ENCODE data around the gene ERCC1. TPM values are rescaled to one million over a fixed set of nuclear protein-coding genes. Genes with fewer than 3 reads are reported as not detected.

ERCC1 gene
- polyA plus RNA-seq, 1 of the 3 experiments (the other 2 are of a cell fraction), result 95.3 TPM

DNA sequence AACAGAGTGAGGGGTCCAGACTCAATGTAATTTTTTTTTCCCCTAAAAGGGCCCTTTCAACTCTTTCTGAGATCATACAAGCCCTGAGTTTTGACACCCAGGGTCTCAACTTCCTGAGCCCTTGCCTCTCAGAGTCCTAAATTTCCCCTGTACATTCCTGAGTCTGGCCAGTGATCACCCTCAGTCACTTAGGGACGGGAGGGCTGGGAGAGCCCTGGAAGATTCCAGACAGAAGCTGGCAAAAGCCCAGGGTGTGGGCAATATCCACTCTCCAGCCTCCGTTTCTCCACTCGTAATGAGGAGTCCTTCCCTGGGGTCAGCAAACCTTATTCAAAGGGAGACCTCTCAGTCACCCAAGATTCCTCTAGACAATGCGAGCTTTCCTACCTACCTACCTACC, 20.4 kb downstream of the ERCC1 start:
- WGBS (ENCODE audit: low lambda C conversion rate), result 88% methylated on average over 4 of the region's 4 CpGs
- Histone ChIP-seq H3K27me3 (ENCODE audit: insufficient read depth) (no peaks in the 10 kb centered on the region), H3K36me3 (replicated peaks in 1 of 2; ENCODE audit: control insufficient read depth in 1 of 2, insufficient read depth in 2 of 2, low read length in 1 of 2) (peaks cover 2 to 7% of the 10 kb centered on the region in 2 experiments), H3K4me1 (ENCODE audit: control insufficient read depth in 1 of 2, insufficient read depth in 2 of 2, low read depth in 1 of 2, low read length in 1 of 2) (peaks cover 16 to 26% of the 10 kb centered on the region in 2 experiments; a peak in 3 of 4 replicates), H3K9ac (peak overlapping the region; percentile 21; the same call in 1 of the 2 replicates), H3K4me3 (ENCODE audit: low read depth in 2 of 2, low read length in 1 of 2) (peak overlapping the region; percentile 87 to 97; a peak in 2 of 4 replicates), H3K27ac (ENCODE audit: low read depth in 2 of 2, low read length in 1 of 2) (no peak overlapping the region), H3K4me2 (peak overlapping the region; percentile 88), H3F3A (replicated peaks; ENCODE audit: insufficient read depth) (peaks cover 7% of the 10 kb centered on the region), H2AFZ (ENCODE audit: low read depth) (no peak overlapping the region), H4K20me1 (ENCODE audit: insufficient read depth) (no peaks in the 10 kb centered on the region), H3K9me3 (no peaks in the 10 kb centered on the region), H3K79me2 (ENCODE audit: insufficient read depth) (peaks cover 81% of the 10 kb centered on the region), H3K9me2 (no peaks in the 10 kb centered on the region)
- POLR2A ChIA-PET, result no interaction called here
- TF ChIP-seq MEF2A (IDR thresholded peaks at IDR 0.05; ENCODE audit: borderline replicate concordance, low read depth) (no peak), RCOR1 (IDR thresholded peaks at IDR 0.05; ENCODE audit: low read length) (no peak), ELF1 (IDR thresholded peaks at IDR 0.05) (no peak), RAD21 (IDR thresholded peaks at IDR 0.05; ENCODE audit: low read length) (no peak), POLR2AphosphoS5 (IDR thresholded peaks at IDR 0.05; ENCODE audit: low read depth, low read length) (no peak), FOXM1 (IDR thresholded peaks at IDR 0.05; ENCODE audit: low read depth) (no peak), TAF1 (IDR thresholded peaks at IDR 0.05; ENCODE audit: borderline replicate concordance, low read depth, low read length) (no peak), RXRA (IDR thresholded peaks at IDR 0.05; ENCODE audit: borderline replicate concordance, low read depth) (no peak), YY1 (IDR thresholded peaks at IDR 0.05; ENCODE audit: low read depth) (no peak), RFX5 (IDR thresholded peaks at IDR 0.05; ENCODE audit: low read length) (no peak), TCF12 (IDR thresholded peaks at IDR 0.05) (no peak), FOSL2 (IDR thresholded peaks at IDR 0.05; ENCODE audit: borderline replicate concordance, low read depth) (no peak), NRF1 (IDR thresholded peaks at IDR 0.05; ENCODE audit: low read depth, low read length) (no peak)
- TF ChIP-seq, protein P1, sequence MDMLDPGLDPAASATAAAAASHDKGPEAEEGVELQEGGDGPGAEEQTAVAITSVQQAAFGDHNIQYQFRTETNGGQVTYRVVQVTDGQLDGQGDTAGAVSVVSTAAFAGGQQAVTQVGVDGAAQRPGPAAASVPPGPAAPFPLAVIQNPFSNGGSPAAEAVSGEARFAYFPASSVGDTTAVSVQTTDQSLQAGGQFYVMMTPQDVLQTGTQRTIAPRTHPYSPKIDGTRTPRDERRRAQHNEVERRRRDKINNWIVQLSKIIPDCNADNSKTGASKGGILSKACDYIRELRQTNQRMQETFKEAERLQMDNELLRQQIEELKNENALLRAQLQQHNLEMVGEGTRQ (IDR thresholded peaks at IDR 0.05; ENCODE audit: borderline replicate concordance, low read depth, low read length), result no peak
- TF ChIP-seq, protein P2, sequence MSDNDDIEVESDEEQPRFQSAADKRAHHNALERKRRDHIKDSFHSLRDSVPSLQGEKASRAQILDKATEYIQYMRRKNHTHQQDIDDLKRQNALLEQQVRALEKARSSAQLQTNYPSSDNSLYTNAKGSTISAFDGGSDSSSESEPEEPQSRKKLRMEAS (IDR thresholded peaks at IDR 0.05; ENCODE audit: low read depth), result no peak
- CTCF ChIA-PET, result interaction anchor here (1.1 to 3.9 kb wide), 5 partner anchors 8 to 82 kb away, joined by 3 to 19 read pairs (median 4); no protein-coding TSS in a partner anchor
- DNase-seq, result no peak

DNA sequence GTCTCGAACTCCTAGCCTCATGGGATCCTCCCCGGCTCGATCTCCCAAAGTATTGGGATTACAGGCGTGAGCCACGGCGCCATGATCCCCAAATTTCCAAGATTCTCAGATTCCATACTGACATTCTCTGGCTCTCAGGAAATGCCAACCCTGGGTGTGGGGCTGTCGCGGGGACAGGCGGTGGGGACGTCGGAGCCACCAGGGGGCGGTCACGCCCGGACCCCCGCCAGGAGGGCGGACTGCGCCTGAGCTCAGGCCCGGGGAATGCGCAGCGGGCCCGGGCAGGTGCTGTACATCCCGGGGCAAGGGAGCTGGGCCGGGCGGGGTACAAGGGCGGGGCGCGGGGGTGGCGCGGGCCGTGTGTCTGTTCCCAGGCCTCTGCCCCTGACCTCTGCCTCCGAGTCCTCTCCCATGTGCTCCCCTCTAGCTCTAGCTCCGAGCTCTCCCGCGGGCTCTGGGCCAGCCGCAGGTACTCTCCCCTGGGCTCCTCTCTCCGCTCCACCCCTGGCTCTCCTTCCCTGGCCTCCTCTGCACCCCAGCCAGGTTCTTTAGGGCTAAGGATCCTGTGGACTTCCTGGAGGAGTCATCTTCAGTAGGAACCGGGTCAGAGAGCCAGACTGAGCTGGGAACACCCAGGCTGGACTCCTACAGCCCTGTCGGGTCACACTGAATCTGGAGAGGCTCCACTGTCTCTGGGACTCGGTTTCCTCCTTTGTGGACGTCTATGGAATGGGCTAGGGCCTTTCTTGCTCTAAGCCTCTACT, 21.2 kb downstream of the ERCC1 start:
- Histone ChIP-seq H2AFZ (ENCODE audit: low read depth) (no peak overlapping the region), H3K4me1 (ENCODE audit: control insufficient read depth in 1 of 2, insufficient read depth in 2 of 2, low read depth in 1 of 2, low read length in 1 of 2) (peaks cover 14 to 26% of the 10 kb centered on the region in 2 experiments; a peak in 3 of 4 replicates), H3K4me3 (ENCODE audit: low read depth in 2 of 2, low read length in 1 of 2) (no peak overlapping the region), H3F3A (replicated peaks; ENCODE audit: insufficient read depth) (peaks cover 6% of the 10 kb centered on the region), H3K9ac (no peak overlapping the region), H4K20me1 (ENCODE audit: insufficient read depth) (no peaks in the 10 kb centered on the region), H3K9me3 (no peaks in the 10 kb centered on the region), H3K27me3 (ENCODE audit: insufficient read depth) (no peaks in the 10 kb centered on the region), H3K79me2 (ENCODE audit: insufficient read depth) (peaks cover 79% of the 10 kb centered on the region), H3K36me3 (replicated peaks in 1 of 2; ENCODE audit: control insufficient read depth in 1 of 2, insufficient read depth in 2 of 2, low read length in 1 of 2) (peaks cover 0 to 7% of the 10 kb centered on the region in 2 experiments), H3K4me2 (peak overlapping the region; percentile 88), H3K27ac (ENCODE audit: low read depth in 2 of 2, low read length in 1 of 2) (no peak overlapping the region), H3K9me2 (no peaks in the 10 kb centered on the region)
- CTCF ChIA-PET, result interaction anchor here (1.3 to 3.9 kb wide), 5 partner anchors 11 to 83 kb away, joined by 3 to 18 read pairs (median 3); no protein-coding TSS in a partner anchor
- no peak for TF ChIP-seq FOXJ3 (CRISPR knock-in tag; IDR thresholded peaks at IDR 0.05)
- TF ChIP-seq, protein P3, sequence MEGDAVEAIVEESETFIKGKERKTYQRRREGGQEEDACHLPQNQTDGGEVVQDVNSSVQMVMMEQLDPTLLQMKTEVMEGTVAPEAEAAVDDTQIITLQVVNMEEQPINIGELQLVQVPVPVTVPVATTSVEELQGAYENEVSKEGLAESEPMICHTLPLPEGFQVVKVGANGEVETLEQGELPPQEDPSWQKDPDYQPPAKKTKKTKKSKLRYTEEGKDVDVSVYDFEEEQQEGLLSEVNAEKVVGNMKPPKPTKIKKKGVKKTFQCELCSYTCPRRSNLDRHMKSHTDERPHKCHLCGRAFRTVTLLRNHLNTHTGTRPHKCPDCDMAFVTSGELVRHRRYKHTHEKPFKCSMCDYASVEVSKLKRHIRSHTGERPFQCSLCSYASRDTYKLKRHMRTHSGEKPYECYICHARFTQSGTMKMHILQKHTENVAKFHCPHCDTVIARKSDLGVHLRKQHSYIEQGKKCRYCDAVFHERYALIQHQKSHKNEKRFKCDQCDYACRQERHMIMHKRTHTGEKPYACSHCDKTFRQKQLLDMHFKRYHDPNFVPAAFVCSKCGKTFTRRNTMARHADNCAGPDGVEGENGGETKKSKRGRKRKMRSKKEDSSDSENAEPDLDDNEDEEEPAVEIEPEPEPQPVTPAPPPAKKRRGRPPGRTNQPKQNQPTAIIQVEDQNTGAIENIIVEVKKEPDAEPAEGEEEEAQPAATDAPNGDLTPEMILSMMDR (IDR thresholded peaks at IDR 0.05), result peak; percentile 34; the same call in 1 of the 2 replicates
- TF ChIP-seq ELF1 (IDR thresholded peaks at IDR 0.05), result no peak
- TF ChIP-seq FOSL2 (IDR thresholded peaks at IDR 0.05; ENCODE audit: borderline replicate concordance, low read depth), result no peak
- no peak for TF ChIP-seq POLR2AphosphoS5 (IDR thresholded peaks at IDR 0.05; ENCODE audit: low read depth, low read length)
- TF ChIP-seq, protein P4, sequence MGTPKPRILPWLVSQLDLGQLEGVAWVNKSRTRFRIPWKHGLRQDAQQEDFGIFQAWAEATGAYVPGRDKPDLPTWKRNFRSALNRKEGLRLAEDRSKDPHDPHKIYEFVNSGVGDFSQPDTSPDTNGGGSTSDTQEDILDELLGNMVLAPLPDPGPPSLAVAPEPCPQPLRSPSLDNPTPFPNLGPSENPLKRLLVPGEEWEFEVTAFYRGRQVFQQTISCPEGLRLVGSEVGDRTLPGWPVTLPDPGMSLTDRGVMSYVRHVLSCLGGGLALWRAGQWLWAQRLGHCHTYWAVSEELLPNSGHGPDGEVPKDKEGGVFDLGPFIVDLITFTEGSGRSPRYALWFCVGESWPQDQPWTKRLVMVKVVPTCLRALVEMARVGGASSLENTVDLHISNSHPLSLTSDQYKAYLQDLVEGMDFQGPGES (IDR thresholded peaks at IDR 0.05; ENCODE audit: low read depth, low read length), result no peak
- DNase-seq, result peak; percentile 62
- POLR2A ChIA-PET, result no interaction called here
- WGBS (ENCODE audit: low lambda C conversion rate), result 72% methylated on average over 16 of the region's 40 CpGs

Measured in SK-N-SH (cell line).